Cardiac atrium fibroblast (primary cell): Measurements from ENCODE around the gene MYB. TPM values are rescaled to one million over a fixed set of nuclear protein-coding genes. Genes with fewer than 3 reads are reported as not detected.

Experiments used
- total RNA-seq: library from RNA; depleted of rRNA; stranded (reverse); fragments of >200 nt; gene quantifications from 2 replicates; pipeline ENCODE4 v1.2.3, GENCODE V29; 2015

Gene MYB
- under 0.01 and 0.65 TPM in 2 replicates for total RNA-seq

GRCh38 chr6:135180542-135181332 is at the start of gene MYB:
Gene MYB, plus strand, starts transcription at chr6:135181308. Its CDS starts 206 bp downstream, at chr6:135181514.

Other genes with a start within 250 kb of the MYB start
- 0.16 TPM in 1 of 2 replicates, not detected in the other for gene ALDH8A1, start 231.2 kb upstream of the MYB start, total RNA-seq
- gene HBS1L, start 126.5 kb upstream of the MYB start, total RNA-seq: 45.5 and 56.5 TPM in 2 replicates